AG04450 (cell line): ENCODE results near the gene MAML3. TPM values are rescaled to one million over a fixed set of nuclear protein-coding genes. Genes with fewer than 3 reads are reported as not detected.

Source experiments
- CTCF ChIA-PET: fragments of 300-600, 350-600 bp; formaldehyde crosslinking; extraction: SDS; loops from one replicate; lab custom pipeline; 2022; ENCODE audit warnings: antibody characterized with exemption, inconsistent platforms; lab: Charles Lee
- POLR2A ChIA-PET: fragments of 350-600 bp; formaldehyde crosslinking; extraction: SDS; loops from one replicate; lab custom pipeline; 2021; ENCODE audit warnings: antibody characterized with exemption, inconsistent platforms; lab: Yijun Ruan, JAX
- DNase-seq: peaks from one replicate; pipeline ENCODE4 v3.0.0-alpha.2; 2011; ENCODE audit warnings: low read depth, low spot score
- H3K27ac ChIP-seq: one replicate; pipeline ENCODE4 v1.5.1; 2012; ENCODE audit warnings: low read depth, low read length, control low read depth
- H3K27me3 ChIP-seq: one replicate; pipeline ENCODE4 v1.6.0; 2012; ENCODE audit warnings: low read length; ENCODE audit not compliant: control insufficient read depth, insufficient read depth
- H3K4me3 ChIP-seq: 2 replicates; pipeline ENCODE4 v1.5.1; 2011; ENCODE audit warnings: mild to moderate bottlenecking, low read depth, low read length, control low read depth
- H3K9me3 ChIP-seq: 2 replicates; pipeline ENCODE4 v1.5.1; 2012; ENCODE audit warnings: low read length; ENCODE audit not compliant: control insufficient read depth, insufficient read depth
- CTCF ChIP-seq: IDR thresholded peaks from 2 replicates; pipeline ENCODE4 v1.5.1; 2011; ENCODE audit warnings: low read depth, low read length, control low read depth, inconsistent platforms
- polyA plus RNA-seq: library from polyadenylated mRNA; depleted of rRNA; stranded (reverse); fragments of >200 nt; gene quantifications from 2 replicates; pipeline ENCODE4 v1.2.3, GENCODE V29; 2011

The MAML3 gene
- polyA plus RNA-seq, 1 experiment, result 4.1 TPM

DNA sequence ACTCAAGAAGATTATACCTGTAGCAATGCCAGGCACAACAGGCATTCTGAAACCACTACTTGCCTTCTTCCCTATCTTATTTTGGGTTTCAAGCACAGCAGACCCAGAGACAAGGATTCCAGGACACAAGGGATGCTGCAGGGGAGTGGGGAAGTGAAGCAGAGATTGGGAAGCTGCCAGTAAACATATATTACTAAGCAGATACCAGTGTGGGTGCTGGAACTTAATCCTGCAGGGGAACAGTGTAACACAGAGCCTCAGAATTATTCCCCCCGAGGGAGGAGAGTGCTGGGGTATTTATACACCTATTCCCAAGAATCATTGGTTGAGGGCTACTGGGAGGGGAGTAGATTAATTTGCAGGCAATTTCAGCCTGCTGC, 33.3 kb upstream of the MAML3 start:
- ChIA-PET POLR2A (no interaction called here), CTCF (no interaction called here)
- Histone ChIP-seq H3K27ac (no peak overlapping the region), H3K4me3 (no peak overlapping the region), H3K9me3 (no peaks in the 10 kb centered on the region), H3K27me3 (no peaks in the 10 kb centered on the region)
- DNase-seq, result no peak
- no peak for TF ChIP-seq CTCF

DNA sequence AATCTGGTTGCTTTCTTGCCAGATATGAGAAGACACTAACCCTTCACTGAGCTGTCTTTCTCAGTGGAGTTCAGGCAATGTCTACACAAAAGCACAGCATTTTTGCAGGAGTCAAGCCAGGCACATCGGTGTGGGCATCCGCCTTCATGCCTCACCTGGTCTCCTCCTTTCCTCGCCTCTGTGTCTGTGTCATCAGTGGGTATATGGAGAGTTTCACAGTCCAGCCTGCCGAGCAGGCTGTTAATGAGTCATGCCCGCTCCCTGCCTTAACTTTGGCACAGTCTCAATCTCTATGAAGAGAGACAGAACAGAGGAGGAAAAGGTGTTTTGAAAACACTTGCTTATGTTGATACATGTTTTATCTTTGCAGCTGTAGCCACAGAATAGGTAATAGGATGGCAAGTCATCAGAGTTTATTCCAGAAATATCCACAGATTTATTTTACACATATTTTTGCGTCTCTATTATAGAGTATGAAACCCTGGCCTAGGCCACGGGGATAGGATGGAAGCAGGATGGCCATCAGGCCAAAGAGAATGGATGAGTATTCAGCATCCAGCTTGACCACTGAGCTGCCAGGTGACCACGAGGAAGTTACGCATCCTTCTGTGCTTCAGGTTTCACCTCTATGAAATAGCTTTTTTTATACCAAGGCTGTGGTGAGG, 32.8 kb upstream of the MAML3 start:
- DNase-seq, result peak; percentile 10
- ChIA-PET POLR2A (interaction anchor here (0.6 kb wide), 1 partner anchor 18 kb away, joined by 3 read pairs; no protein-coding TSS in a partner anchor), CTCF (no interaction called here)
- Histone ChIP-seq H3K4me3 (no peak overlapping the region), H3K9me3 (no peaks in the 10 kb centered on the region), H3K27me3 (no peaks in the 10 kb centered on the region), H3K27ac (no peak overlapping the region)
- no peak for TF ChIP-seq CTCF

GRCh38 chr4:140186082-140186438, 32.1 kb upstream of the MAML3 start:
- DNase-seq, result no peak
- no peak overlapping the region for H3K27ac ChIP-seq
- H3K27me3 ChIP-seq, result no peaks in the 10 kb centered on the region
- H3K4me3 ChIP-seq, result no peak overlapping the region
- CTCF ChIA-PET, result interaction anchor here (1.4 kb wide), 1 partner anchor 529 kb away, joined by 3 read pairs; no protein-coding TSS in a partner anchor
- no peak for TF ChIP-seq CTCF
- POLR2A ChIA-PET, result no interaction called here
- H3K9me3 ChIP-seq, result no peaks in the 10 kb centered on the region

DNA sequence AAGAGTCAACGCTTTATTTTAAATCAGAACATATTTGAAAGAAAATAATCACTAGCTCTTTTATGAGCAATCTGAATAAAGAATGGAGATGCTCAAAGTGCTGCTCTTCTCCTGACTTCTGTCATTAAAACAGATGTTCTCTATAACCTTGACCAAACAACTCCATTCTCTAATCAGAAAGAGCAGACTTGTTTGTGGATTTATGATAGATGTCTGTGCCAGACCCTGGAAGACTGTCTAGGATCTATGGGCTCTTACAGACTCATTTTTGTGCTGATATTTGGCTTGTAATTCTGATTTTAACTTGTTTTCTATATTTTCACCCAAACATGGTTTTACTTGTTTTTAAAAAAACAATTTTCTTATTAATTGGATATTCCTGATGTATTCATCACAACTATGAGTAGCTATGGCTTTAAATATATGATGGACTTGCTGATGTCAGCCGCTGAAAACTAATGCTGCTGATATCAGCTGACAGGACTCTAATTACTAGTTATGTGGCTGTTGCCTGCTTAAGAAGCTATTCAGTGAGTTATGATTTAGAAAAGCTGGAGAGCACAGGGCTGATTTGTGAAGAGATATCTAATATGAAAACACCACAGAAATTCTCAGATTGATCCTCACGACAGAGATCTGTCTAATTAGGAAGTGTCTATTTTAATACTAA, 31.6 kb upstream of the MAML3 start:
- CTCF ChIA-PET, result interaction anchor here (0.6 to 1.4 kb wide), 2 partner anchors 424 to 528 kb away, joined by 3 read pairs; no protein-coding TSS in a partner anchor
- POLR2A ChIA-PET, result no interaction called here
- no peak for TF ChIP-seq CTCF
- no peak overlapping the region for H3K27ac ChIP-seq
- no peak for DNase-seq
- no peaks in the 10 kb centered on the region for H3K9me3 ChIP-seq
- no peaks in the 10 kb centered on the region for H3K27me3 ChIP-seq
- H3K4me3 ChIP-seq, result no peak overlapping the region

- CTCF ChIA-PET, result no interaction called here
- Histone ChIP-seq H3K9me3 (no peaks in the 10 kb centered on the region), H3K27ac (no peak overlapping the region), H3K27me3 (no peaks in the 10 kb centered on the region), H3K4me3 (no peak overlapping the region)
- DNase-seq, result no peak
- POLR2A ChIA-PET, result no interaction called here
- no peak for TF ChIP-seq CTCF
Measured at GRCh38 chr4:140183270-140183669, 29.3 kb upstream of the MAML3 start.
